Endothelial cell of umbilical vein (primary cell): Measurements from ENCODE around the gene FAM53A. TPM values are rescaled to one million over a fixed set of nuclear protein-coding genes. Genes with fewer than 3 reads are reported as not detected.

Source experiments
- BruUV-seq: library from RNA; stranded (reverse); fragments of 400-500 nt; replicated peaks from 2 replicates; lab custom pipeline; 2021; lab: Mats Ljungman, UMichigan
- CTCF ChIA-PET: fragments of 300-600, 350-600 bp; sonication (Branson Sonifier 250); formaldehyde crosslinking; loops from one replicate; lab custom pipeline; 2021; ENCODE audit warnings: antibody characterized with exemption, inconsistent platforms; lab: Charles Lee
- POLR2A ChIA-PET: fragments of 300-600, 350-600 bp; sonication (Branson Sonifier 250); formaldehyde crosslinking; loops from one replicate; lab custom pipeline; 2021; ENCODE audit warnings: antibody characterized with exemption, inconsistent platforms; lab: Charles Lee
- DNase-seq: peaks from one replicate; pipeline ENCODE4 v3.0.0-alpha.2; 2011; ENCODE audit warnings: low read depth, low spot score
- FAIRE-seq: peaks from 2 replicates; lab custom pipeline; 2011; peaks lifted over from hg19 to GRCh38; lab: Jason Lieb, UNC
- H2AFZ ChIP-seq: 2 replicates; pipeline ENCODE4 v1.6.0; 2012; ENCODE audit warnings: low read depth, low read length, control low read depth, inconsistent platforms
- H3K27ac ChIP-seq: 2 replicates; pipeline ENCODE4 v1.5.1; 2011; ENCODE audit warnings: low read depth, mild to moderate bottlenecking, control low read depth, low read length, moderate library complexity; ENCODE audit not compliant: insufficient read depth
- H3K27me3 ChIP-seq, 2 experiments: 2 replicates each; pipeline versions ENCODE4 v1.6.0 to v1.6.1; 2011; ENCODE audit warnings: low read length in 2 of 2, mixed read lengths in 1 of 2; ENCODE audit not compliant: control insufficient read depth in 2 of 2, insufficient read depth in 2 of 2
- H3K36me3 ChIP-seq, 2 experiments: 2 replicates in 1 of 2; 3 replicates in 1 of 2; pipeline ENCODE4 v1.5.1; 2011; ENCODE audit warnings: low read length in 2 of 2, mild to moderate bottlenecking in 1 of 2, moderate library complexity in 1 of 2; ENCODE audit not compliant: control insufficient read depth in 2 of 2, insufficient read depth in 2 of 2; ENCODE audit errors: extremely low read depth in 1 of 2
- H3K4me1 ChIP-seq: 3 replicates; pipeline ENCODE4 v1.5.1; 2011; ENCODE audit warnings: mild to moderate bottlenecking, low read length; ENCODE audit not compliant: control insufficient read depth, insufficient read depth; ENCODE audit errors: extremely low read depth
- H3K4me2 ChIP-seq: 2 replicates; pipeline ENCODE4 v1.6.1; 2011; ENCODE audit warnings: low read length, control low read depth, mixed read lengths; ENCODE audit not compliant: insufficient read depth
- H3K4me3 ChIP-seq, 3 experiments: fragments of 200-600 bp in 1 of 3; sonication (generic), shearing (Covaris generic) in 1 of 3; replicated peaks in 1 of 3; 2 replicates each; pipeline ENCODE4 v1.5.1; 2011 to 2016; ENCODE audit warnings: control low read depth in 3 of 3, low read length in 3 of 3, mild to moderate bottlenecking in 2 of 3, inconsistent platforms in 1 of 3, low read depth in 1 of 3, moderate library complexity in 1 of 3; ENCODE audit not compliant: insufficient read depth in 1 of 3
- H3K79me2 ChIP-seq: 2 replicates; pipeline ENCODE4 v1.6.0; 2012; ENCODE audit warnings: low read length, inconsistent platforms; ENCODE audit not compliant: control insufficient read depth, insufficient read depth
- H3K9ac ChIP-seq: replicated peaks from 2 replicates; pipeline ENCODE3; 2011; ENCODE audit warnings: low read length, control low read depth; ENCODE audit not compliant: insufficient read depth; ENCODE audit errors: extremely low read depth
- H3K9me1 ChIP-seq: replicated peaks from 3 replicates; pipeline ENCODE4 v1.6.0; 2011; ENCODE audit warnings: mild to moderate bottlenecking, low read length; ENCODE audit not compliant: control insufficient read depth, insufficient read depth; ENCODE audit errors: extremely low read depth
- H3K9me3 ChIP-seq: replicated peaks from 2 replicates; pipeline ENCODE4 v1.5.1; 2012; ENCODE audit warnings: low read length, inconsistent platforms; ENCODE audit not compliant: control insufficient read depth, insufficient read depth
- H4K20me1 ChIP-seq: replicated peaks from 2 replicates; pipeline ENCODE3; 2011; ENCODE audit warnings: mild to moderate bottlenecking, low read length; ENCODE audit not compliant: control insufficient read depth, insufficient read depth; ENCODE audit errors: extremely low read depth
- EZH2 ChIP-seq: IDR thresholded peaks from 2 replicates; pipeline ENCODE4 v1.6.1; 2012; ENCODE audit warnings: borderline replicate concordance, low read depth, mild to moderate bottlenecking, moderate library complexity, low read length, inconsistent platforms; ENCODE audit not compliant: severe bottlenecking
- FOS ChIP-seq: IDR thresholded peaks from 2 replicates; pipeline ENCODE4 v1.6.1; 2011; ENCODE audit warnings: mild to moderate bottlenecking, low read length, moderate library complexity, borderline replicate concordance; ENCODE audit not compliant: insufficient read depth
- GATA2 ChIP-seq: IDR thresholded peaks from 2 replicates; pipeline ENCODE4 v1.7.0; 2011; ENCODE audit warnings: low read depth, mild to moderate bottlenecking, moderate library complexity, mixed read lengths, low read length; ENCODE audit not compliant: insufficient read length, insufficient read depth
- JUN ChIP-seq: IDR thresholded peaks from 2 replicates; pipeline ENCODE4 v1.6.1; 2011; ENCODE audit warnings: borderline replicate concordance, low read depth; ENCODE audit not compliant: insufficient read length, insufficient read depth
- MYC ChIP-seq: IDR thresholded peaks from one replicate; pipeline ENCODE4 v1.6.1; 2011; ENCODE audit warnings: mild to moderate bottlenecking, low read depth, low read length
- POLR2A ChIP-seq: IDR thresholded peaks from 2 replicates; pipeline ENCODE4 v1.6.1; 2012; ENCODE audit warnings: low read depth, mild to moderate bottlenecking, control low read depth, low read length
- POLR2AphosphoS5 ChIP-seq: IDR thresholded peaks from 2 replicates; pipeline ENCODE4 v1.6.1; 2012; ENCODE audit warnings: low read depth, mild to moderate bottlenecking, control low read depth, low read length, moderate library complexity; ENCODE audit not compliant: insufficient read depth
- dilution Hi-C: fragments of 300-500 bp; cut with MboI; formaldehyde crosslinking; loops from one replicate; pipeline ENCODE4 v1.15.0; 2019; ENCODE audit warnings: low sequenced_read_pairs; ENCODE audit not compliant: extremely low pct_ligation_motif_present
- intact Hi-C: fragments of 100-400 bp; cut with micrococcal nuclease; formaldehyde crosslinking; loops from one replicate; pipeline ENCODE4 v1.10.0; 2022
- polyA plus RNA-seq, 4 experiments: library from polyadenylated mRNA; depleted of rRNA in 3 of 4; stranded (reverse) in 3 of 4; unstranded in 1 of 4; fragments of >200 nt; gene quantifications; 2 replicates each; pipeline versions ENCODE4 v1.2.1 to v1.2.3, GENCODE V29; 2011 to 2012; ENCODE audit warnings: missing spikeins in 1 of 4
- total RNA-seq: library from RNA; stranded (reverse); gene quantifications from 2 replicates; pipeline ENCODE4 v1.2.3, GENCODE V29; 2021
- TF ChIP-seq, protein P1 (sequence below): IDR thresholded peaks from 2 replicates; pipeline ENCODE4 v1.6.1; 2011; ENCODE audit not compliant: insufficient read depth, insufficient read length
- TF ChIP-seq, protein P2 (sequence below), 2 donors: IDR thresholded peaks; 1 replicate in 1 of 2; 2 replicates in 1 of 2; pipeline ENCODE4 v1.5.1; 2011; ENCODE audit warnings: low read length in 2 of 2, mild to moderate bottlenecking in 2 of 2, moderate library complexity in 2 of 2, control low read depth in 1 of 2, inconsistent platforms in 1 of 2, low read depth in 1 of 2; ENCODE audit not compliant: insufficient read depth in 1 of 2; ENCODE audit errors: extremely low read depth in 1 of 2

The FAM53A gene
- total and polyA plus RNA-seq, 2 donors (not counting 3 experiments of a cell fraction or from before 2014, with no cell fraction given): 1.3 to 1.7 TPM

- no peak overlapping the region for H3K4me3 ChIP-seq
- TF ChIP-seq GATA2 (no peak), POLR2A (no peak), POLR2AphosphoS5 (no peak), MYC (no peak), EZH2 (no peak), FOS (no peak), JUN (no peak)
- TF ChIP-seq, protein P1, sequence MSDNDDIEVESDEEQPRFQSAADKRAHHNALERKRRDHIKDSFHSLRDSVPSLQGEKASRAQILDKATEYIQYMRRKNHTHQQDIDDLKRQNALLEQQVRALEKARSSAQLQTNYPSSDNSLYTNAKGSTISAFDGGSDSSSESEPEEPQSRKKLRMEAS: no peak
- TF ChIP-seq, protein P2, sequence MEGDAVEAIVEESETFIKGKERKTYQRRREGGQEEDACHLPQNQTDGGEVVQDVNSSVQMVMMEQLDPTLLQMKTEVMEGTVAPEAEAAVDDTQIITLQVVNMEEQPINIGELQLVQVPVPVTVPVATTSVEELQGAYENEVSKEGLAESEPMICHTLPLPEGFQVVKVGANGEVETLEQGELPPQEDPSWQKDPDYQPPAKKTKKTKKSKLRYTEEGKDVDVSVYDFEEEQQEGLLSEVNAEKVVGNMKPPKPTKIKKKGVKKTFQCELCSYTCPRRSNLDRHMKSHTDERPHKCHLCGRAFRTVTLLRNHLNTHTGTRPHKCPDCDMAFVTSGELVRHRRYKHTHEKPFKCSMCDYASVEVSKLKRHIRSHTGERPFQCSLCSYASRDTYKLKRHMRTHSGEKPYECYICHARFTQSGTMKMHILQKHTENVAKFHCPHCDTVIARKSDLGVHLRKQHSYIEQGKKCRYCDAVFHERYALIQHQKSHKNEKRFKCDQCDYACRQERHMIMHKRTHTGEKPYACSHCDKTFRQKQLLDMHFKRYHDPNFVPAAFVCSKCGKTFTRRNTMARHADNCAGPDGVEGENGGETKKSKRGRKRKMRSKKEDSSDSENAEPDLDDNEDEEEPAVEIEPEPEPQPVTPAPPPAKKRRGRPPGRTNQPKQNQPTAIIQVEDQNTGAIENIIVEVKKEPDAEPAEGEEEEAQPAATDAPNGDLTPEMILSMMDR (IDR thresholded peaks at IDR 0.05; ENCODE audit: extremely low read depth in 1 of 2, insufficient read depth in 1 of 2, low read depth in 1 of 2, low read length in 2 of 2): no peak
- POLR2A ChIA-PET: no interaction called here
- H3K9me1 ChIP-seq: no peaks in the 10 kb centered on the region
- no peaks in the 10 kb centered on the region for H3K27me3 ChIP-seq
- no peaks in the 10 kb centered on the region for H4K20me1 ChIP-seq
- dilution Hi-C loops: no loop called here
- no TSS peak for BruUV-seq
- no peak overlapping the region for H3K4me2 ChIP-seq
- CTCF ChIA-PET: interaction anchor here (1.2 to 2.2 kb wide), 7 partner anchors 13 to 284 kb away, joined by 3 to 53 read pairs (median 8); partner anchors contain the start of gene UVSSA
- intact Hi-C loops: no loop called here
- no peak overlapping the region for H3K27ac ChIP-seq
- H3K36me3 ChIP-seq: no peaks in the 10 kb centered on the region
- DNase-seq: no peak
- no peak overlapping the region for H2AFZ ChIP-seq
- no peak overlapping the region for H3K9ac ChIP-seq
- H3K79me2 ChIP-seq: no peaks in the 10 kb centered on the region
- H3K9me3 ChIP-seq: no peaks in the 10 kb centered on the region
- FAIRE-seq: no peak
- H3K4me1 ChIP-seq: no peaks in the 10 kb centered on the region
These were observed 53.8 kb downstream of the FAM53A start for GRCh38 chr4:1630266-1630665.
